Cardiac atrium fibroblast (primary cell): ENCODE data around the gene OPN4. TPM values are rescaled to one million over a fixed set of nuclear protein-coding genes. Genes with fewer than 3 reads are reported as not detected.

ENCODE experiments used
- total RNA-seq: library from RNA; depleted of rRNA; stranded (reverse); fragments of >200 nt; gene quantifications from 2 replicates; pipeline ENCODE4 v1.2.3, GENCODE V29; 2015

Gene OPN4
- total RNA-seq: not detected in 2 replicates

GRCh38 chr10:86654411-86655172, at the start of gene OPN4:
Gene OPN4 (plus strand): TSS chr10:86654547. CDS start chr10:86654784, 237 bp downstream.

GRCh38 chr10:86668297-86669165, 14.2 kb downstream of the OPN4 start, which contains the start of gene LDB3:
Gene LDB3 (plus strand): TSS chr10:86668511. CDS start chr10:86668692, 181 bp downstream.

Other genes with a start within 250 kb of the OPN4 start
- gene WAPL, start 132.8 kb upstream of the OPN4 start, total RNA-seq: 19.3 and 19.7 TPM in 2 replicates
- 0.18 TPM in 1 of 2 replicates, not detected in the other for gene LDB3, start 14.0 kb downstream of the OPN4 start, total RNA-seq
- gene BMPR1A, start 102.1 kb downstream of the OPN4 start, total RNA-seq: 22.5 and 33.4 TPM in 2 replicates